ENCODE measurements around the gene SMARCD2.
A peak's percentile ranks its signal among the peaks of the same experiment; 100 is the strongest.

The SMARCD2 gene

GRCh38 chr17:63832014-63832413 lies 10.5 kb downstream of the SMARCD2 start:
- DNase-seq (ENCODE audit: low spot score), result no peak

DNA sequence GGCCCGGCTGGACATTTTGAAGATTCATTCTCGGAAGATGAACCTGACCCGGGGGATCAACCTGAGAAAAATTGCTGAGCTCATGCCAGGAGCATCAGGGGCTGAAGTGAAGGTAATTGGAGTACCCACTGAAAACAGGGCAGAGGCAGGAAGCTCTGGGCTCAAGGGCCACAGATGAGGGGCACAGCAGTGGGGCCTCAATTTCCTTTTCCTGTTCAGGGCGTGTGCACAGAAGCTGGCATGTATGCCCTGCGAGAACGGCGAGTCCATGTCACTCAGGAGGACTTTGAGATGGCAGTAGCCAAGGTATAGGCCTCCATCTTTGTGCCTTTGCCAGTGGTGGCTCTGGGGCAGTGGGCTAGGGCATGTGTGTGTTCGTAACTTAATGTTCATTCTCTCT lies 11.0 kb downstream of the SMARCD2 start:
- no peak for DNase-seq (ENCODE audit: low spot score)

DNA sequence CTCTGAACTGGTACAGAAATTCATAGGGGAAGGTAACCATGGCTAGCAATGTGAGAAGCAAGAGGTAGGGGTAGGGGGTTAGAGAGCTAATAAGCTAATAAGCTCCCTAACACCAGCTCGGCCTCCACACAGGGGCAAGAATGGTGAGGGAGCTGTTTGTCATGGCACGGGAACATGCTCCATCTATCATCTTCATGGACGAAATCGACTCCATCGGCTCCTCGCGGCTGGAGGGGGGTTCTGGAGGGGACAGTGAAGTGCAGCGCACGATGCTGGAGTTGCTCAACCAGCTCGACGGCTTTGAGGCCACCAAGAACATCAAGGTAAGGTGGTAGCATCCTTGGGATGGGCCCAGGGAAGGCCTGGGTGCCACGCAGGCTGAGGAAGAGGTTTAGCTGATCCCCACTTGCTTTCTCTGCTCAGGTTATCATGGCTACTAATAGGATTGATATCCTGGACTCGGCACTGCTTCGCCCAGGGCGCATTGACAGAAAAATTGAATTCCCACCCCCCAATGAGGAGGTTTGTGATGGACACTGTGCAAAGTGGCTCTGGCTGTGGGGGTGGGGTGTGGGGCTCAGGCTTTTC lies 11.5 kb downstream of the SMARCD2 start:
- DNase-seq (ENCODE audit: low spot score), result no peak

- no peak for DNase-seq (ENCODE audit: low spot score)
Measured at GRCh38 chr17:63830278-63830677, 12.2 kb downstream of the SMARCD2 start.

DNA sequence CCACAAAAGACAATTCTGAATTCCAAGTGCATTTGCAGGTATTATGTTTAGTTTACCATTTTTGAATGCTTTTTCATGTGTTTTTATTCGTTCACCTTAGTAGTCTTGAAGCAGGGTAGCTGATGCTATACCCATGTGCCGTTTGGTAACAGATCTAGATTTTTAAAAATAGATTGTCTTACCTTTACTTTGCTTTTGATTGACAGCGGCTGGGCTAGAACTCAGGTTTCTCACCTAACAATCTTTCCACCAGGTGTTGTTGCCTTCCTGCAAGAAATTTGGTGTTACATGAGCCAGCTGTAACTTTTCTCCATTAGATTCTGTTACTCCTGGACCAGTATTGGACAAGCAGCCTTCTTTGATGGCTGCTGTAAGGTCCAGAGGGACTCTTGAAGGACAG lies 13.5 kb downstream of the SMARCD2 start:
- DNase-seq (ENCODE audit: low spot score), result no peak

GRCh38 chr17:63827801-63828221 lies 14.7 kb downstream of the SMARCD2 start:
- DNase-seq (ENCODE audit: low spot score), result no peak

GRCh38 chr17:63827002-63827800 lies 15.3 kb downstream of the SMARCD2 start, which contains the start of the genes FTSJ3 and PSMC5:
FTSJ3 (minus strand) TSS chr17:63827663; CDS start chr17:63826902, 761 bp downstream.
PSMC5 (plus strand) TSS chr17:63827431; CDS start chr17:63827491, 60 bp downstream.
- peak; percentile 97 for DNase-seq (ENCODE audit: low spot score)

DNA sequence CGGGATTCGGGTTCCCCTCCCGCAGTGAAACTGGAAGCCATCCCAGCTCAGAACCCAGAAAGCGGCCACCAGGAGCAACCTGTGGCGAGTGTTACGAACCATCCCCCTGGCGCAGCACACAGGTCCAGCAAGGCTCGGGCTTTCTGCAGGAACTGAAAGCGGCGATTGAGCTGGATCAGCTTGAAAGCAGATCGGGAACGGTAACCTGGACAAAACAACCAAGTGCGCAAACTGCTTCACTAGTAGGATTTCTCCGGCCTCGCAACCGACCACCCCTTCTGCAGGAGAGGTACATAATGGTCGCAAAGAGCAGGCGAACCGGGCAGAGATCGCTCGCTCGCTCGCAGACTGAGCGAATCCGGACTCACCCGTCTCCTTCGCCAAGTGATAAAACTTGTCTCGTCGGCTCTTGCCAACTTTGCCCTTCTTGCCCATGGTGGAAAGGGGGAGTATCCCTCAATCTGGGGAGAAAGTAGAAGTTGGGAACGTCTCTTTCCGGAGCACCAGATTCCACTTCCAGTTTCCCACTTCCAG lies 15.9 kb downstream of the SMARCD2 start:
- peak; percentile 22 for DNase-seq (ENCODE audit: low spot score)

DNA sequence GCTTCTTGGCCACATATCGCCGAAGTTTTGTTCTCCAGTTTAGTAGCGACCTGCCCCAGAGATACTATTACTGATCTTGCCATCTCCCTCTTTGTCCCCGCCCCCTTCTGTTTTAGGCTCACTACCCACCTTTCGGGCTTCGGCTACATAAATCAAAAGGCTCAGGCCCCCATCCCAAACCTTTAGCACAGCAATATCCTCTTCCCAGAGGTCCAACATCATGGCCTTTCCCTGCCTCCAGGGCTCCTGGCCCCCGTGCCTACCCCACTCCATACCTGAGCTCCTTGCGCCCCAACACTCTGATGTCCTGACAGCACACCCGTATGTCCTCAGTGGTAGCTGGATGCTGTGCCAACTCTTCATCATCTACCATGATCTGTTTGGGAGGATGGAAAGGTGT lies 18.1 kb downstream of the SMARCD2 start:
- no peak for DNase-seq (ENCODE audit: low spot score)

GRCh38 chr17:63823659-63824331 lies 18.7 kb downstream of the SMARCD2 start:
- DNase-seq (ENCODE audit: low spot score), result no peak

- no peak for DNase-seq (ENCODE audit: low spot score)
Measured at GRCh38 chr17:63822537-63822936, 19.9 kb downstream of the SMARCD2 start.

DNA sequence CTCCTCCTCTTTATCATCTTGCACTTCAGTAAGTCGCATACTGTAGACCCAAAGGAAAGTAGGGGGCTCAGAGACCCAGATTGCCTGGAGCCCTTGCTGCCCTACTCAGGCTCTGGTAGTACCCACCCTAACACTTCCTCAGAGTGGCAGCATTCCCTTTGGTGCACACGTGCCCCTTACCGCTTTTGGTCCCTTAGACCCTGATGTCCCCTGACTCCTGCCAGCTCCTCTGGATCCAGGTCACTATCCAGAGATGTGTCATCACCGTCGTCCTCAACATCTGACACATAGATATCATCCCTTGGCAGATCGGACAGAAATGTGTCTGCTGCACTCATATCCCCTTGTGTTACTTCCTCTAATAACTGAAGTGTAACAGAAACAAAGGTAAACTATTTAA lies 20.7 kb downstream of the SMARCD2 start:
- no peak for DNase-seq (ENCODE audit: low spot score)

DNA sequence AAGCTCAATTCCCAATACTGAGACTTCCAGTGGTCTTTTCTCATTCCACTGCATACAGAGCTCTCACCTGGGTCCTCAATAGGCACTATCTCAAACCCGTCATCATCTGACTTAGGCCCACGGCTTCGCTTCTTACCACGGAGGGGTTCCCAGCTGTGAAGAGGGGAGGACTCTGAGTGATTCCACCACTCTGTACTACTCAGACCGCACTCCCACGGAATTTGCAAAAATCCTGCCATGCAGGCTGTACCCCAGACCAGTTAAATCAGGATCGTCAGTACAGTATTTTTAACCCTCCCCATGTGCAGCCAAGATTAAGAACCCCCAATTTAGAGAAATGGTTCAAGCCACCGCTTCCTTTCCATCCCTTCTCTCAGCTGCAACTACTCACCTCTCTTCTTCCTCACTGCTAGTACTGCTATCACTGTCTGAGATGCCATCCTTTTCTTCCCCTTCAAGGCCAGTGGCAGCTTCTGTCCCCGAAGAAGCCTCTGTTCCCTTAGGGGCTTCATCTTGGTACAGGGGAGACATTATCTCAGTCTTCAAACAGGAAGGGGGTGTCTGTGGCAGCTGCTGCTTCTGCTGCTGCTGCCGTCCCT lies 21.4 kb downstream of the SMARCD2 start:
- no peak for DNase-seq (ENCODE audit: low spot score)

DNA sequence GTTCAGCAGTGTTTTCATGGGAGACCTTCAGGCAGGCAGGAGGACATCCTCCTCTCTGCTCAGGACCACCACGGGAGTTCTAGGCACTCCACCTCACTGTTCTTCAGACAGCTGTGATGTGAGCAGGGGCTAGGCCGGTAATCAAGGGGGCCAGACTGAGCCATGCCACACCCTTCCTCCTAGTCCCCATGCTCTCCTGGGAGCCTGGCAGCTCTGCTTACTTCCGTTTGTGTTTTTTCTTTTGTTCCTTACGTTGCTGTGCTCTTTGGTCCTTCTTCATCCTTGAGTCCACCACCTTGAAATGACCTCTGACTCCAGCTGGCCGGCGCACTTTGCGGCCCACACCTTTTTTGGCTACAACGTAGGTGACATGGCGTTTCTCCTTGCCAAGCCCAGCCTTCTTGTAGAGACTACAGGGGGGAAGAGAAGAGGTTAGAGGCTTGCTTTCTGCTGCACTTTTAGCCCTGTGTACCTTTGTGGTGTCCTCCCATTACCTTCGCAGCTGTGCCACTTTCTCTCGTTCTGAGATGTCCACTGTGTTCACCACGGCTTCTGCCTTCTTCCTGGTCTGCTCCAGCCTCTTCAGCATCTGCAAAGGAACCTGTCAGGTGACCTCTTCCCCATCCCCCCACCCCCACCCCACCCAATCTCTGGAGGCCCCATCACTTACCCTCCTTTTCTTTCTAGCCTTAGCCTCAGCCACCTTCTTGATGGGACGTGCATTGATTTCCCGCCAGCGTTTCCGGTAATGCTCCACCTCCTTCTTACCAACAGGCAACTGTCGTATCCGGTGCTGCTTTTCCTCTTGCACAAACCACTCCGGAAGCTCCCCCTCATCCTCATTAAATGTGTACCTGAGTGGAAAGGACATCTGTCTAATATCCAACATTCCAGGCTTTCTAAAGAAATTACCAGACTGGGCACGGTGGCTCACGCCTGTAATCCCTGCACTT lies 22.6 kb downstream of the SMARCD2 start:
- DNase-seq (ENCODE audit: low spot score), result no peak

- no peak for DNase-seq (ENCODE audit: low spot score)
Measured at GRCh38 chr17:63819131-63819530, 23.4 kb downstream of the SMARCD2 start.

DNA sequence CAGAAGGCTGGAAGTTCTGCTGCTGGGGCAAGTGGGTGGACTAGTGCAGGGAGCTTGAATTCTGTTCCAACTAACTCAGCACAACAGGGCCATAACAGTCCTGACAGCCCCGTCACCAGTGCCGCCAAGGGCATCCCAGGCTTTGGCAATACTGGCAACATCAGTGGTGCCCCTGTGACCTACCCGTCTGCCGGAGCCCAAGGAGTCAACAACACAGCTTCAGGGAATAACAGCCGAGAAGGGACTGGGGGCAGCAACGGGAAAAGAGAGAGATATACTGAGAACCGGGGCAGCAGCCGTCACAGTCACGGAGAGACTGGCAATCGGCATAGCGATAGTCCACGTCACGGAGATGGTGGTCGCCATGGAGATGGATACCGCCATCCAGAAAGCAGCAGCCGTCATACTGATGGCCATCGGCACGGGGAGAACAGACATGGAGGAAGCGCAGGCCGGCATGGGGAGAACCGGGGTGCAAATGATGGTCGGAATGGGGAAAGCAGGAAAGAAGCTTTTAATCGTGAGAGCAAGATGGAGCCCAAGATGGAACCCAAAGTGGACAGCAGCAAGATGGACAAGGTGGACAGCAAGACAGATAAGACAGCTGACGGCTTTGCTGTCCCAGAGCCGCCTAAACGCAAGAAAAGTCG lies 24.6 kb downstream of the SMARCD2 start:
- no peak for DNase-seq (ENCODE audit: low spot score)

GRCh38 chr17:63816669-63817068 lies 25.8 kb downstream of the SMARCD2 start:
- DNase-seq (ENCODE audit: low spot score), result no peak

GRCh38 chr17:63816123-63816522 lies 26.4 kb downstream of the SMARCD2 start:
- DNase-seq (ENCODE audit: low spot score), result no peak

GRCh38 chr17:63809970-63810369 lies 32.5 kb downstream of the SMARCD2 start:
- no peak for DNase-seq (ENCODE audit: low spot score)

- no peak for DNase-seq (ENCODE audit: low spot score)
Measured at GRCh38 chr17:63805591-63805990, 36.9 kb downstream of the SMARCD2 start.

- DNase-seq (ENCODE audit: low spot score), result no peak
Measured at GRCh38 chr17:63804328-63804727, 38.2 kb downstream of the SMARCD2 start.

Data from AG08395 (cell line).